Panc1 (cell line): Measurements from ENCODE around the gene SERTAD2. TPM values are rescaled to one million over a fixed set of nuclear protein-coding genes. Genes with fewer than 3 reads are reported as not detected.

Source experiments
- ATAC-seq: fragments of 200-7000 bp; cut with Tn5 transposase; 2 replicates; pipeline ENCODE4 v1.9.1; 2020; ENCODE audit warnings: mild to moderate bottlenecking, moderate library complexity
- BruUV-seq: library from RNA; stranded (reverse); fragments of 400-500 nt; replicated peaks from 2 replicates; lab custom pipeline; 2021; lab: Mats Ljungman, UMichigan
- CTCF ChIA-PET: fragments of 300-600 bp; sonication (Branson Sonifier 250); formaldehyde crosslinking; loops from one replicate; lab custom pipeline; 2022; ENCODE audit warnings: antibody characterized with exemption; lab: Charles Lee
- POLR2A ChIA-PET: fragments of 300-600 bp; sonication (Branson Sonifier 250); formaldehyde crosslinking; loops from one replicate; lab custom pipeline; 2022; ENCODE audit warnings: antibody characterized with exemption; lab: Charles Lee
- DNase-seq: peaks from one replicate; pipeline ENCODE4 v3.0.0-alpha.2; 2010; ENCODE audit warnings: low read depth, low spot score
- H3K27ac ChIP-seq: 2 replicates; pipeline ENCODE4 v1.5.1; 2011; ENCODE audit warnings: mild to moderate bottlenecking, low read length, inconsistent platforms
- H3K27me3 ChIP-seq: fragments of 200-500 bp; sonication (Bioruptor generic); 2 replicates; pipeline ENCODE4 v1.6.0; 2014; ENCODE audit warnings: low read length, inconsistent platforms; ENCODE audit not compliant: control insufficient read depth, insufficient read depth
- H3K36me3 ChIP-seq: fragments of 200-500 bp; sonication (Bioruptor generic); 2 replicates; pipeline ENCODE4 v1.5.1; 2014; ENCODE audit warnings: inconsistent platforms, mild to moderate bottlenecking, low read length, moderate library complexity; ENCODE audit not compliant: control insufficient read depth, insufficient read depth
- H3K4me1 ChIP-seq: 2 replicates; pipeline ENCODE4 v1.5.1; 2011; ENCODE audit warnings: inconsistent platforms, mild to moderate bottlenecking, low read length, moderate library complexity; ENCODE audit not compliant: control insufficient read depth, insufficient read depth
- H3K4me3 ChIP-seq, 2 experiments: 2 replicates each; pipeline ENCODE4 v1.5.1; 2011 to 2012; ENCODE audit warnings: low read depth in 2 of 2, low read length in 2 of 2, mild to moderate bottlenecking in 2 of 2, inconsistent platforms in 1 of 2, moderate library complexity in 1 of 2
- H3K9me3 ChIP-seq: fragments of 200-500 bp; sonication (Bioruptor generic); 2 replicates; pipeline ENCODE4 v1.5.1; 2014; ENCODE audit warnings: low read depth, mild to moderate bottlenecking, inconsistent platforms, low read length, moderate library complexity; ENCODE audit not compliant: control insufficient read depth, insufficient read depth
- CTCF ChIP-seq: fragments of 450-650 bp; IDR thresholded peaks from 2 replicates; pipeline ENCODE4 v1.5.1; 2017; ENCODE audit warnings: mild to moderate bottlenecking
- POLR2AphosphoS5 ChIP-seq: IDR thresholded peaks from 2 replicates; pipeline ENCODE4 v1.6.1; 2012; ENCODE audit warnings: mild to moderate bottlenecking, low read depth, low read length, moderate library complexity
- REST ChIP-seq, 2 experiments: IDR thresholded peaks; 2 replicates each; pipeline ENCODE4 v1.6.1; 2011 to 2012; ENCODE audit warnings: low read depth in 2 of 2, control low read depth in 1 of 2, low read length in 1 of 2, mild to moderate bottlenecking in 1 of 2, moderate library complexity in 1 of 2; ENCODE audit not compliant: insufficient read depth in 1 of 2
- SIN3A ChIP-seq: IDR thresholded peaks from 2 replicates; pipeline ENCODE4 v1.6.1; 2012; ENCODE audit warnings: low read depth, mild to moderate bottlenecking, low read length, moderate library complexity, borderline replicate concordance; ENCODE audit not compliant: insufficient read depth
- TCF7L2 ChIP-seq: IDR thresholded peaks from 2 replicates; pipeline ENCODE4 v1.6.1; 2011; ENCODE audit warnings: mild to moderate bottlenecking, low read depth, low read length, inconsistent platforms
- in situ Hi-C: cut with HindIII; loops from 2 replicates; pipeline ENCODE4 v1.10.0; 2016; ENCODE audit warnings: low sequenced_read_pairs, low pct_unique_long_range_greater_than_20kb
- intact Hi-C: fragments of 100-400 bp; cut with micrococcal nuclease; formaldehyde crosslinking; loops from one replicate; pipeline ENCODE4 v1.10.0; 2022; ENCODE audit not compliant: unreplicated experiment
- total RNA-seq: library from RNA; stranded (reverse); gene quantifications from one replicate; pipeline ENCODE4 v1.2.1, GENCODE V29; 2021; ENCODE audit not compliant: unreplicated experiment

The SERTAD2 gene
- total RNA-seq, 1 experiment from 2014 or later, result 24.3 TPM

- no peaks in the 10 kb centered on the region for H3K36me3 ChIP-seq
- no peak for ATAC-seq
- no peaks in the 10 kb centered on the region for H3K27me3 ChIP-seq
- POLR2A ChIA-PET, result no interaction called here
- H3K4me1 ChIP-seq, result peaks cover 7% of the 10 kb centered on the region
- intact Hi-C loops, result no loop called here
- H3K4me3 ChIP-seq, result no peak overlapping the region
- TF ChIP-seq TCF7L2 (no peak), SIN3A (no peak), POLR2AphosphoS5 (no peak), REST (IDR thresholded peaks at IDR 0.05; ENCODE audit: insufficient read depth in 1 of 2, low read depth in 2 of 2, low read length in 1 of 2) (no peak), CTCF (no peak)
- in situ Hi-C loops, result no loop called here
- no TSS peak for BruUV-seq
- no peaks in the 10 kb centered on the region for H3K9me3 ChIP-seq
- no peak overlapping the region for H3K27ac ChIP-seq
- no peak for DNase-seq
- CTCF ChIA-PET, result no interaction called here
Observed at GRCh38 chr2:64698177-64698643, 44.5 kb upstream of the SERTAD2 start.

GRCh38 chr2:64697297-64698176, 43.8 kb upstream of the SERTAD2 start:
- POLR2A ChIA-PET, result no interaction called here
- Histone ChIP-seq H3K27me3 (no peaks in the 10 kb centered on the region), H3K4me3 (no peak overlapping the region), H3K27ac (no peak overlapping the region), H3K4me1 (peaks cover 7% of the 10 kb centered on the region), H3K36me3 (no peaks in the 10 kb centered on the region), H3K9me3 (no peaks in the 10 kb centered on the region)
- DNase-seq (no peak), ATAC-seq (no peak)
- CTCF ChIA-PET, result no interaction called here
- TF ChIP-seq CTCF (no peak), TCF7L2 (no peak), REST (IDR thresholded peaks at IDR 0.05; ENCODE audit: insufficient read depth in 1 of 2, low read depth in 2 of 2, low read length in 1 of 2) (no peak), SIN3A (no peak), POLR2AphosphoS5 (no peak)
- in situ Hi-C loops (no loop called here), intact Hi-C loops (no loop called here)
- no TSS peak for BruUV-seq
